ENCODE results near the gene PSMA7.

DNA sequence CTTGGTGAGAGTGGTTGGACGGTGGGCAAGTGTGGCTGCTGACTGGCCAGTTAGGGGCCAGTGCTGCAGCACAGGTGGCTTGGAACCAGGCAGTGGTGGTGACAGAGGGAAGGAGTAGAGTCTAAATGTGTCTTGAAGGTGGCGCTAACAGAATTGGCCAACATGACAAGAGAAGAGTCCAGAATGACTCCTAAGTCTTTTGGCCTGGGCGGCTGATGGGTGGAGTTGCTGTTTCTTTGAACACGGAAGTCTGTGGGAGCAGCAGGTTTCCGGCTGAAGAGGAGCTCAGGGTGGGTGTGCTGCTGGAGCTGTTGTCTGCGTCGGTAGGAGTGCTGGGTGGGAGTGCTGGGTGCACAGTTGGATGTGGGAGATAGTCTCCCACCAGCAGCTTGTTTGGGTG lies 10.8 kb downstream of the PSMA7 start:
- TF ChIP-seq, protein P1, sequence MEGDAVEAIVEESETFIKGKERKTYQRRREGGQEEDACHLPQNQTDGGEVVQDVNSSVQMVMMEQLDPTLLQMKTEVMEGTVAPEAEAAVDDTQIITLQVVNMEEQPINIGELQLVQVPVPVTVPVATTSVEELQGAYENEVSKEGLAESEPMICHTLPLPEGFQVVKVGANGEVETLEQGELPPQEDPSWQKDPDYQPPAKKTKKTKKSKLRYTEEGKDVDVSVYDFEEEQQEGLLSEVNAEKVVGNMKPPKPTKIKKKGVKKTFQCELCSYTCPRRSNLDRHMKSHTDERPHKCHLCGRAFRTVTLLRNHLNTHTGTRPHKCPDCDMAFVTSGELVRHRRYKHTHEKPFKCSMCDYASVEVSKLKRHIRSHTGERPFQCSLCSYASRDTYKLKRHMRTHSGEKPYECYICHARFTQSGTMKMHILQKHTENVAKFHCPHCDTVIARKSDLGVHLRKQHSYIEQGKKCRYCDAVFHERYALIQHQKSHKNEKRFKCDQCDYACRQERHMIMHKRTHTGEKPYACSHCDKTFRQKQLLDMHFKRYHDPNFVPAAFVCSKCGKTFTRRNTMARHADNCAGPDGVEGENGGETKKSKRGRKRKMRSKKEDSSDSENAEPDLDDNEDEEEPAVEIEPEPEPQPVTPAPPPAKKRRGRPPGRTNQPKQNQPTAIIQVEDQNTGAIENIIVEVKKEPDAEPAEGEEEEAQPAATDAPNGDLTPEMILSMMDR (IDR thresholded peaks at IDR 0.05): no peak
- TF ChIP-seq POLR2A (IDR thresholded peaks at IDR 0.05): no peak

Measured in Peyer's patch (tissue), 4 donors.